Stimulated activated CD8-positive, alpha-beta memory T cell treated with anti-CD3 and anti-CD28 coated beads, Interleukin-15, amount 100 ng/mL, for 24 hours (primary cell): ENCODE results near the gene GBX1.

Source experiments
- DNase-seq: peaks from one replicate; pipeline ENCODE4 v3.0.0-alpha.2; 2020; ENCODE audit warnings: low read depth

GBX1 gene

DNA sequence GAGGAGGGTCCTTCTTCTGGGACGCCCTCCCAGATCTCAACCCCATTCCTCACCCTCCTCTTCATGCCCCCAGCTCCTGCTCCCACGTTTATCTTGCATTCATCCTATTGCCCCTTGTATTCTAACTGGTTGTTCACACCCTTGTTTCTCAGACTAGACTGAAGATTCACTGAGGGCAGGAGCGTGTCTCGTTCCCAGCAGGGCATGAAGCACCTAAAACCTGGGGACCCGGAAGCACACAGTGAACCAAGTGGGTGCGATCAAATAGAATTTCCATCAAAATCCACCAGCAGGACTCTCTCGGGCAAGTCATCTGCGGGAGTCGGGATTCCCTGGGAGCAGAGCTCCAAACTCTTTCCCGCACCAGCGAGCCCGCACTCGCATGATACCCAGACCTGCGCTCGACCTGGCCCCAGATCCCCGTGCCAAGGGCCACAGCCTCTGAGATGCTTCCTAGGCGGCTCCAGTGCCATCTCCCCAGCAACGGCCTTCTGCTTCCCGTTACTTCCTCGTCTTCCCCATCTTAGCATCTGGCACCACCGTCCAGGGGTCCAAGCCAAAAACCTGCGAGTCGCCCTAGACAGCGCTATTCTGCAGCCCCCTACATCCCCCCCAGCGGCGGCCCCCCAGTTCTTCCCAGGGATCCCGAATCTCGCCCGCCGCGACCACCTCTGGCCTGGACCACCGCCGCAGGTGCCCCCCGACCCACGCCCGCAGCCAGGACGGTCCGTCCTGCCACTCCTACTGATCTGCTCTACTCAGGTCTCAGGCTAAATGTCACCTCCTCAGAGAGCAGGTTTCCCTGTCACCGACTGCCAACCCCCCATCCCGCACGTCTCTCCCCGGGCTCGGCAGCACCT is 6.1 kb upstream of the GBX1 start:
- DNase-seq: no peak

DNA sequence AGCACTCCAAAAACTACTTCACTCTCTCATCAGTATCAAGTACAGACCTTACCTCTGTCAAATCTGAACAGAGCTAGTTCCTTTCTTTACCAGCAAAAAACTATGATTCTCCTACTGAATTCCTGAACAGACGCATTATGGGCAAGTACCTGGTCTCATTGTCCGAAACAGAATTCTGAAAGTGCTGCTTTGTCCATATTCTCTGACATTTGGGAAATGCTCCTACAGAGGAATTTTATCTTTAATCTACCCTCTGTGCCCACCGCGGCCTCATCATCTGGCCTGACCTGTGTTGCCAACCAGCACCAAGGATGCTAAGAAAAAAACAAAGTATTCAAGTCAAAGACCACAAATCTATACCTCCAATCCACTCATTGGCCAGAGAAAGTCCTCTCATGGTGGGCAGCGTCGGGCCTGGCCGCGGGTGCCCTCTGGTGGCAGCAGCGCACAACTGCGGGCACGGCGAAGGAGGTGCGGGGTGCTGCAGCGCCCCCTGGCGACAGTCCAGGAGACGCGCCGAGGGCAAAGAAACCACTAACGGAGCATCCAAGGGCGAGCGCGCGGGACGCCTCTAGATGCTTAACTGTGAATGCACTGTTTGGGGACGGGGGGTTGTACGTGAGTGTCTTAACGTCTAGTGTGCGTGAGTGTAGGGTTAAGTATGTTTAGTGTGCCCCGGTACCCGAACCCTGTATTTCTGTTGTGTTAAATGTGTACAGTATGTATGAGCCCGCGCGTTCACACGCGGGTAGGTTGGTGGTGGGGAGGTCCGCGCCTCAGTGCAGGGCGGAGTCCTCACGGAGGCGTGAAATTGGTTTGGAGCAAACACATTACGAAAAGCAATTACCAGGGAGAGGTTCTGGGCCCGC is 5.0 kb upstream of the GBX1 start:
- DNase-seq: peak; percentile 71

GRCh38 chr7:151168787-151169162 is 1.3 kb upstream of the GBX1 start:
- DNase-seq: no peak

DNA sequence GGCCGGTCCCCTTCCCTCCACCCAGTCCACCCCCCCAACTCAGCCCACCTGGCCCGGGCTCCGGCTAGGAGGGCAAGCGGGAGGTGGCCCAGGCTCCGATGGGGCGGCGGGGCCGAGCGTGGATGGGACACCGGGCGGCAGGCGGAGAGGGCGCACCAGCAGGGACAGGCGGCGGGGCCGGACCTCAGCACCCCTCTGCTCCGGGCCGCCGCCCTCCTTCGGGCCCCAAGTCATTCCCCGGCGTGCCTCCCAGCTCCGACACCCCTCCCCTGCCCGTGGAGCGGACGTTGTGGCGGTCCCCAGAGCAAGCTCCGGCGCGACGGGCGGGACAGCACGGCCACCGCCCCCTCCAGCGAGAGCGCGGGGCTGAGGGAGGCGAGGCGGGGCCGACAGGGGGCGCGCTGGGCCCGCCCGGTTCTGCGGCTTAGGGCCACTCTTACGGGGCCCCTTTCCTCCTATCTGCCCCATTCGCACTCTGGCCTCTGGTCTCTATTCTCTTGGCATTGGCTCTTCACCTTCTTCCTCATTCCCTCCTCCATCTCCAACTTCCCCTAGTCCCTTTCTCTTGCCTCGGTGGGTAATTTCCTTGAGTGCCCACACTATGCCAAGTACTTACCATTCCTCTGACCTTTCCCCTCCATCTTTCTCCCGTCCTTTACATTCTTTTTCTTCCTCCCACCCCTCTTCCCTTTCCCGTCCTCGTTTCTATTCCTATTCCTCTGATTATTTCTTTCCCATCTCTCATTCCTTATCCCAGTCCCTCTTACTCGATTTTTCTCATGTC is 701 bp upstream of the GBX1 start:
- peak; percentile 51 for DNase-seq

DNA sequence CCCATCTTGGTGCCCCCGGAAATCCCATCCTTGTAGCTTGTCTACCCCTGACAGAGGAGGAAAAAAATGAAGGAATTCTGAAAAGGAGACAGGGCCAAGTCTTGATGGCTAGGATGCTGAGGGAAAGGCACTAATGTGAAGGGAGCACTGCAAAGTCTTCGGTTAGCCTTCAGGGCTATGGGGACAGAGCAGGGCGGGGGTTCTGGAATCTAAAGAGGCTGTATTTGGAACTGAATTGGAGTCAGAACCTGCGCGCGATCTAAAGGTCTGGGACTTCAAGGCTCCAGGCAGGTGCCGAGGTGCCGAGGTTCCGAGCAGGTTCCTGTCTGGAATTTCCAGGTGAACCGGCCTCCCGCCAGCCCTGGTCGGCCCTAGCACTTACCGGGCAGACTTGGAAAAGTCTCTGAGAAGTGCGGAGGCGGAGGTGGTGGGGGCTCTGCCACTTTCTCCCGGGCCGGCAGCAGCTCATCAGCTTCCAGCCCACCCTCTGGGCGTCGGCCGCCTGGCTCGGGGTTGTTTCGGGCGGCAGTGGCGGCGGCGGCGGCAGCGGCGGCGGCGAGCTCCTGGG is 781 bp downstream of the GBX1 start:
- no peak for DNase-seq

- DNase-seq: no peak
Observed at GRCh38 chr7:151161757-151162156, 5.7 kb downstream of the GBX1 start.

DNA sequence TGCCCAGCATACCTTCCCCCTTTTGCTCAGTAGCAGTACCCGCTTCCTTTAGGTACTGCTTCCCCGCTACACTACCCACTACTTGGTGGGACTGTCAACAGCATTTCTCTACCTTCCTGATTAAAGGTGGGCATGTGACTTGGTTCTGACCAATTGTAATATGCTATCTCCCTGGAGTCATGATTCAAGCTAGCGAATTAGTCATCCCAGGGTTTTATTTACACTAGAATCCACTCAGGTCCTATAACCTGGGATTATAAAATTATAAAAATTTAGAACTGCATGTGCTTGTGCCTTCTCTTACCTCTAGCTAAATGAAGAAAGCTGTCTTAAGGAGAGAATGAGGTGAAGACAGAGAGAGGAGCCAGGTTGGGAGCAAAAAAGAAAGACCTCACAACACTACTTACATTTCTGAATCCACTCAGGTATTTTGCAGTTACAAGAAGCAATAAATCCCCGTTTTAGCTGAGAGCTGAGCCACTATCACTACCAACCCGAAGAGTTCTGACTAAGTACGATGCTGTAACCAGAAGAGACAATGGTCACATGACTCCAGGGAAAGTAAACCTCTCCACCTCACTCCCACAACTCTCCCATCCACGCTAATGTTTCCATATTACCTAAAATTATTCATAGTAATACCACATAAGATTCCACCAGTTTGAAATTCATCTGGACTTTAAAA is 9.7 kb downstream of the GBX1 start:
- DNase-seq: no peak

GRCh38 chr7:151152643-151153513 is 14.6 kb downstream of the GBX1 start:
- no peak for DNase-seq

GRCh38 chr7:151150388-151150787 is 17.1 kb downstream of the GBX1 start:
- no peak for DNase-seq

- DNase-seq: no peak
Observed at GRCh38 chr7:151148319-151149259, 18.9 kb downstream of the GBX1 start.

DNA sequence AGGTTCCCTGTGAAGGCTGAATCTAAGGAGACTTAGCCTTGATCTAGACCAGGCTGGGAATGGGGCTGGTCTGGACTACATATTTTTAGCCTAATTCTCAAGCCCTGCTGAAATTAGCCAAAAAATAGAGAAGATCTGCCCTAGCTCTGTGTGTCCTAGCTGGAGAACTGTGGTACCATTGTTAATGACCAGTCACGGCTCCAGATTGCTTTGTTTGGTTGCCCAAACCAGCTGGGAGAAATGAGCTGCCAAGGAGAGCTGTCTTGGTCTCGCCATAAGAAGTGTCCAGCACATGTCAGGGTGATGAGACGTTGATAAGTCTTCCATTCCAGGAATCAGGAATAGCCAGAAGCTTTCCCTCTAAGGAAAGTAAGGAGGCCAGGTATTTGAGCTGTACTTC is 20.7 kb downstream of the GBX1 start:
- no peak for DNase-seq

DNA sequence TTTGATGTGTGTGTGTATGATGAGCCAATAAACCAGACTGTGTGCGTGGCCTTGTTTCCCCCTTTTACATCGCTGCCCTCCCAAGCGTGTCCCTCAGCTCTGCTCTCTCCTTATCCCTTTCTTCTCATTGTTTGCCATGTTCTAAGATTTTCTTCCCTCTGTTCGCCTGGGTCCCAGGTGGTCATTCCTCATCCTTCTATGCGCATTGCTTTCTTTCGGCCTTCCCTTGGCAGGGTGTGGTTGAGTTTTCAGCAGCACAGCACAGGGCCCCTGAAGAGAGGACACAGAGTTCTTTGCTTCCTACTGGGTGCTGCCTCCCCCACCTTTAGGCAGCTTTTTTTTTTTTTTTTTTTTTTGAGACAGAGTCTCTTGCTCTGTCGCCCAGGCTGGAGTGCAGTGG is 23.1 kb downstream of the GBX1 start:
- DNase-seq: no peak

DNA sequence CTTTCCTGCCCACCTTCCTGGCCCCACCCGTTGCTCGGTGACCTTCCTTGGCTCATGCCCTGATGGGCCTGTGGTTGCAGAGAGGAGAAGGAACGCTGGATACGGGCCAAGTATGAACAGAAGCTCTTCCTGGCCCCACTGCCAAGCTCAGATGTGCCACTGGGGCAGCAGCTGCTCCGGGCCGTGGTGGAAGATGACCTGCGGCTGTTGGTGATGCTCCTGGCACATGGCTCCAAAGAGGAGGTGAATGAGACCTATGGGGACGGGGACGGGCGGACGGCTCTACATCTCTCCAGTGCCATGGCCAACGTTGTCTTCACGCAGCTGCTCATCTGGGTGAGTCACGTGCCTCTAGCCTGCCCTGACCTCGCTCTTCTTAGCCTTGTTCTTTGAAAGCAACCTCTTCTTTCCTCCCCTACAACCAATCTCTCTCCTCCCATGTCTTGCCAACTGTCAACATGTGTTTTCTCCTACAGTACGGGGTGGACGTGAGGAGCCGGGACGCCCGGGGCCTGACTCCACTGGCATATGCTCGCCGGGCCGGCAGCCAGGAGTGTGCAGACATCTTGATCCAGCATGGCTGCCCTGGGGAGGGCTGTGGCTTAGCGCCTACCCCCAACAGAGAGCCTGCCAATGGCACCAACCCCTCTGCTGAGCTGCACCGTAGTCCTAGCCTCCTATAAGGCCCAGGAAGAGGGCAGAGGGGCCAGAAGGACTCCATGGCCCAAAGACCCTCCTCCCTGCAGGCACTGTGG is 24.1 kb downstream of the GBX1 start:
- no peak for DNase-seq

- no peak for DNase-seq
Observed at GRCh38 chr7:151142686-151143040, 24.8 kb downstream of the GBX1 start.

GRCh38 chr7:151141855-151142685 is 25.4 kb downstream of the GBX1 start:
- no peak for DNase-seq

DNA sequence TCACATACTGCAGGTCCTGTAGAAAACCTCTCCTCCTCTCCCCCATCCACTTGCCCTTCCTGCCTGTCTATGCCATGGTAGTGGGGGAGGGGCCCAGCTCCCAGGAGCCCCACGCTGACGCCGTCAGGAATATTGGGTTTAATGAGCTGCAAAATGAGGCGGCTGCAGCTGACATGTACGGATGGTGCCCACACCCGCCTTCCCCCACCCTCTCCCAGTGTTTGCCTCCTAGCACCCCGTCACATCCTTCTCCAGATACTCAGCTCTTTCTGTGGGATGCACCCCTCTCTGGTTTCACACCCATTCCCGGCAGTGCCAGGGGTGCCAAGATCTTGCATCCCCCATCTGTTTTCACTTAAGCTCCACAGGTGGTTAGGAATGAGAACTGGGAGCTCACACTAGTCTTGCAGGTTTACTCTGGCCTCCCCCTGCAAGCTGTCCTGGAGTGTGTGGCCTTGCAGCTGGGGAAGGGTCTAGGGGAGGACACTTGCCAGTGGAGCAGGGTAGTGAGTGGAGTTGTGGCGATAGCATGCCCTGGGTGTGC is 26.1 kb downstream of the GBX1 start:
- DNase-seq: no peak

- DNase-seq: no peak
Observed at GRCh38 chr7:151140826-151141225, 26.7 kb downstream of the GBX1 start.
